GM12874 (cell line): ENCODE results near the gene TRIM62.

Experiments used
- CTCF ChIP-seq: IDR thresholded peaks from 2 replicates; pipeline ENCODE4 v1.5.1; 2011; ENCODE audit warnings: low read depth, mild to moderate bottlenecking, control low read depth, low read length, moderate library complexity; ENCODE audit not compliant: insufficient read depth

TRIM62 gene

GRCh38 chr1:33220676-33221384 lies 39.0 kb upstream of the TRIM62 start:
- TF ChIP-seq CTCF, result no peak

- TF ChIP-seq CTCF, result no peak
These were observed 38.2 kb upstream of the TRIM62 start for GRCh38 chr1:33219886-33220661.

GRCh38 chr1:33211972-33212371 lies 30.1 kb upstream of the TRIM62 start:
- TF ChIP-seq CTCF, result no peak

- no peak for TF ChIP-seq CTCF
These were observed 24.5 kb upstream of the TRIM62 start for GRCh38 chr1:33206340-33206739.

GRCh38 chr1:33195556-33195955 lies 13.7 kb upstream of the TRIM62 start:
- no peak for TF ChIP-seq CTCF

GRCh38 chr1:33191731-33192275 lies 10.0 kb upstream of the TRIM62 start:
- no peak for TF ChIP-seq CTCF

GRCh38 chr1:33190701-33191100 lies 8.9 kb upstream of the TRIM62 start:
- TF ChIP-seq CTCF, result no peak
